ENCODE measurements around the gene HVCN1. TPM values are rescaled to one million over a fixed set of nuclear protein-coding genes. Genes with fewer than 3 reads are reported as not detected.

HVCN1 gene
- total and polyA plus RNA-seq, 8 donors, result 10.7 to 19.3 (median 17.0) TPM

DNA sequence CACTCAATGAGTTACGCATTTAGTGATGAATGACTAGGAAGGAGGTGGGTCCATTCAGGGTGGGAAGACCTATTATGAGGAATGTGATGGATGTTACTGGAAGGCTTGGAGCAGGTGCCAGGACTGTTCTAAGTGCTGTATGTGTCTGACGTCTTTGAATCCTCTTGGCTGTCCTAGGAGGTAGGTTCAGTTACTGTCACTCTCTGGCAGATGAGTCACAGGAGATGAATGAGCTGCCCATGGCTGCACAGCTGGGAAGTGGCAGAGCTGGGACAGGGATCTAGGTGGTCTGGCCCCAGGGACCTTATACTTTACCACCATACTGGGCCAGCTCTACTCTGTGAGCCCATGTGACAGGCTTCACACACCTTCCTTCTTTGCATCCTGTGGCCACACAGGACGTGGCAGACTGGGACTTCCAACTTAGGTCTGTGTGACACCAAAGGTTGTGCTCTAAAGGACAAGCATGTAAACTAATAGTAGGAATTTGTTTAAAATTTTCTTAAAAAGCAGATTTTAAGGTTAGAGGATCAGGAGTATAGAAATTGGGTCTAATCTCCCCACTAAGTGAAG is 51.0 kb downstream of the HVCN1 start:
- H3K4me3 ChIP-seq, result no peak overlapping the region
- H3K27me3 ChIP-seq, result no peaks in the 10 kb centered on the region
- H3K27ac ChIP-seq, result no peak overlapping the region
- no peaks in the 10 kb centered on the region for H3K9me3 ChIP-seq
- H3K36me3 ChIP-seq, result no peaks in the 10 kb centered on the region
- TF ChIP-seq CTCF (IDR thresholded peaks at IDR 0.05), result no peak
- intact Hi-C loops (cut with DNase I), result no loop called here
- DNase-seq (no peak), ATAC-seq (no peak)
- peaks cover 0 to 9% of the 10 kb centered on the region in 2 donors for H3K4me1 ChIP-seq

GRCh38 chr12:110636516-110636915 is 52.4 kb downstream of the HVCN1 start:
- Histone ChIP-seq H3K4me1 (peaks cover 0 to 9% of the 10 kb centered on the region in 2 donors), H3K27ac (no peak overlapping the region), H3K4me3 (no peak overlapping the region), H3K36me3 (no peaks in the 10 kb centered on the region), H3K9me3 (no peaks in the 10 kb centered on the region), H3K27me3 (no peaks in the 10 kb centered on the region)
- no peak for TF ChIP-seq CTCF (IDR thresholded peaks at IDR 0.05)
- DNase-seq, result no peak
- intact Hi-C loops (cut with DNase I), result no loop called here
- no peak for ATAC-seq

DNA sequence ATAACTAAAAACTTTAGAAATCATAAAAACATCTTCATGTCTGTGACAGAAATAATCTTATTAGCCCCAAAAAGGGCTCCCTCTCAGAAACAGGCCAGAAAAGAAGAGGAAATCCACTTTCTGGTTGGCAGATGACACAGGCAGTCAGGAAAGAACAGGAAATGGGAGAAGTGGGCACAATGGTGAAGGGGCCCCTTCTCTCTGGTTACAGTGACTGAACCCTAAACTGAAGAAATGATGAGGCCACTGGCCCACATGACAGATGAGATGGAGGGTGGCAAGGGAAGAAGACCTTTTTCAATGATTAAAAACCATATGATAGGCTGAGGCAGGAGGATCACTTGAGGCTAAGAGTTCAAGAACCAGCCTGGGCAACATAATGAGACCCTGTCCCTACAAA is 53.9 kb downstream of the HVCN1 start:
- ATAC-seq, result no peak
- H3K36me3 ChIP-seq, result no peaks in the 10 kb centered on the region
- no peak overlapping the region for H3K4me3 ChIP-seq
- DNase-seq, result no peak
- no peaks in the 10 kb centered on the region for H3K9me3 ChIP-seq
- intact Hi-C loops (cut with DNase I), result no loop called here
- H3K4me1 ChIP-seq, result peaks cover 0 to 9% of the 10 kb centered on the region in 2 donors
- H3K27me3 ChIP-seq, result no peaks in the 10 kb centered on the region
- no peak for TF ChIP-seq CTCF (IDR thresholded peaks at IDR 0.05)
- H3K27ac ChIP-seq, result no peak overlapping the region

DNA sequence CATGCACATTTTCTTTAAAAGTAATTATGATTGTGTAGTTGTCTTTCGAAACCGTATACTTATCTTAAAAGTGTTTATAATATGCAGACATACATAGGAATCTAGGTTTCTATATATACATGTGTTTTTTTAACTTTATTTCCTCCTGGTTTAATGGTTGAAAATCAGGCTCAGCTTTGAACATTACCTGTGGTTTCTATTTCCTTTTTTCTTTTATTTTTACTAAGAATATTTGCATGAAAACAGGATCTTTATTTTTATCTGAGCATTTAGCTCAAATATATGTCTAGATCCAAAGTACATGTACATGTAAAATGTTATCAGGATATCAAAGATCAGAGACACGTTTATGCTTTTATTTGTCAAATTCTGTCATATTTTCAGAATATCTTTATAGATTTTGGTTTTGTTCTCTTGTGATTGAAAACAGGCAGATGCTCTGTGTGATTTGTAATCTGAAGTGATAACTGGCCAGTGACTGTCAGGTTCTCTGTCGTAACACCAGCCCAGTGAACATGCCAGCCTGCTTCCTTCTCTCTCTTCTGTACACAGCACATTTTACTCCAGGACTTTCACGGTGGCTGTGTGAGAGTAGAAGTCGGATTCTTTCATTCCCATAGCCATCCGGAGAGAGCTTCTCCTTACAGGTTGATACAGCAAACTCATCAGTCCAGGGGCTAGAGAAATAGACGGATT is 61.3 kb downstream of the HVCN1 start:
- H3K4me3 ChIP-seq, result no peak overlapping the region
- no peaks in the 10 kb centered on the region for H3K9me3 ChIP-seq
- no peaks in the 10 kb centered on the region for H3K27me3 ChIP-seq
- intact Hi-C loops (cut with DNase I), result no loop called here
- no peak overlapping the region for H3K27ac ChIP-seq
- no peak for TF ChIP-seq CTCF (IDR thresholded peaks at IDR 0.05)
- DNase-seq (no peak), ATAC-seq (no peak)
- peaks cover 0 to 5% of the 10 kb centered on the region in 2 donors for H3K4me1 ChIP-seq
- H3K36me3 ChIP-seq, result peaks cover 0 to 22% of the 10 kb centered on the region in 2 donors

DNA sequence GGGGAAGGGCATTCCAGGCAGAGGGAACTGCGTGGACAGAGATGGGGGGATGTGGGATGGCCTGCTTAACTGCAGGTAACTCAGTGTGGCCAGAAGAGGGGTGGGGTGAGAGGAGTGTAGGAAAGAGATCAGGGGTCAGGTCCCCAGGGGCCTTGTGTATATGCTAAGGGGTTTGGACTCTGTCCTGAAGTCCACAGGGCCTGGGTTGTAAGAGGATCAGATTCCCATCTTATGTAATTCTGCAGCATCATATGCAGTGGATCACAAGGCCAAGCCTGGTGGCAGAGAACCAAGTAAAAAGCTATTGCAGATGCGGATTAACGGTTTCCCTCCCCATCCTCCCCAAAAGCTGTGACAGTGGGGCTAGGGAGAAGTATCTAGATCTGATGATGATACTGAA is 66.3 kb downstream of the HVCN1 start:
- no peak overlapping the region for H3K4me3 ChIP-seq
- H3K36me3 ChIP-seq, result peaks cover 0 to 12% of the 10 kb centered on the region in 2 donors
- H3K4me1 ChIP-seq, result no peaks in the 10 kb centered on the region
- no peak for ATAC-seq
- no peak overlapping the region for H3K27ac ChIP-seq
- no peak for TF ChIP-seq CTCF (IDR thresholded peaks at IDR 0.05)
- H3K27me3 ChIP-seq, result no peaks in the 10 kb centered on the region
- intact Hi-C loops (cut with DNase I), result no loop called here
- no peak for DNase-seq
- H3K9me3 ChIP-seq, result no peaks in the 10 kb centered on the region

All from left lung (tissue), 10 donors.